Fibroblast of upper back skin (primary cell): ENCODE data around the gene WNT7A.

Experiments
- DNase-seq: peaks from one replicate; pipeline ENCODE4 v3.0.0-alpha.2; 2013

The WNT7A gene

GRCh38 chr3:13791198-13792050 lies 88.4 kb downstream of the WNT7A start:
- DNase-seq: no peak

- DNase-seq: no peak
Observed at GRCh38 chr3:13790376-13791197, 89.3 kb downstream of the WNT7A start.

- DNase-seq: no peak
Observed at GRCh38 chr3:13788522-13789424, 91.1 kb downstream of the WNT7A start.

- DNase-seq: no peak
Observed at GRCh38 chr3:13787533-13788132, 92.2 kb downstream of the WNT7A start.

- DNase-seq: no peak
Observed at GRCh38 chr3:13786811-13787210, 93.1 kb downstream of the WNT7A start.

- no peak for DNase-seq
Observed at GRCh38 chr3:13785853-13786436, 93.9 kb downstream of the WNT7A start.

- no peak for DNase-seq
Observed at GRCh38 chr3:13785351-13785750, 94.5 kb downstream of the WNT7A start.

GRCh38 chr3:13783476-13783875 lies 96.4 kb downstream of the WNT7A start:
- no peak for DNase-seq

GRCh38 chr3:13782501-13782900 lies 97.4 kb downstream of the WNT7A start:
- no peak for DNase-seq

- no peak for DNase-seq
Observed at GRCh38 chr3:13781417-13781816, 98.5 kb downstream of the WNT7A start.

GRCh38 chr3:13780432-13781176 lies 99.3 kb downstream of the WNT7A start:
- DNase-seq: no peak

- no peak for DNase-seq
Observed at GRCh38 chr3:13776253-13777050, 103.4 kb downstream of the WNT7A start.

GRCh38 chr3:13772885-13773745 lies 106.8 kb downstream of the WNT7A start:
- no peak for DNase-seq

GRCh38 chr3:13772321-13772745 lies 107.5 kb downstream of the WNT7A start:
- no peak for DNase-seq

- DNase-seq: no peak
Observed at GRCh38 chr3:13771496-13771895, 108.4 kb downstream of the WNT7A start.

GRCh38 chr3:13770170-13771169 lies 109.4 kb downstream of the WNT7A start:
- DNase-seq: no peak

- DNase-seq: no peak
Observed at GRCh38 chr3:13769422-13769821, 110.4 kb downstream of the WNT7A start.

- no peak for DNase-seq
Observed at GRCh38 chr3:13768453-13768852, 111.4 kb downstream of the WNT7A start.
